Tongue (tissue), 3 donors: ENCODE data around the gene ISG20. TPM values are rescaled to one million over a fixed set of nuclear protein-coding genes. Genes with fewer than 3 reads are reported as not detected.

Experiments
- DNase-seq: peaks from one replicate; pipeline ENCODE4 v3.0.0-alpha.2; 2015
- small RNA-seq: library from RNA; depleted of rRNA; stranded (forward); fragments of <200 nt; gene quantifications from one replicate; pipeline ENCODE3, GENCODE V24; 2014; ENCODE audit warnings: low replicate concordance
- total RNA-seq: library from RNA; depleted of rRNA; stranded (reverse); fragments of >200 nt; gene quantifications from one replicate; pipeline ENCODE4 v1.2.3, GENCODE V29; 2014

ISG20 gene
- total RNA-seq, 1 donor from 2014 or later, result 5.1 TPM

DNA sequence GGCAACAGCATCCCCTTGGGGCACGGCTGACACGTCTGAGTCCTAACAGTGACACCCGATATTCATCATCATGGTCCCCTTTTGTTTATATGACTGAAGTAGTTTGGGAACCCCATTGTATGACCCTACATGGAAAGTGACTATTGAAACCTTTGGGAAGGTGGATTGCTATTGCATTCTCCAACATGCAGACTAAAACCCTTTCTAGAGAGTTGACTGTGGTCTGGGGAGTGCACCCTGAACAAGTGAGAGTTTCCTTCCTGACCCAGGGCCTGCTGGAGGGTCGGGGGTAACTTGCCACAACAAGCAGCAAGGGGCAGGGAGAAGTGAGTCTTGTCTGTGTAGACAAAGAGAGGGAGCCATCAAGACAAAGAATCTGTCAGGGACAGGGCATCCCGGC lies 54.4 kb downstream of the ISG20 start:
- DNase-seq, result no peak

DNA sequence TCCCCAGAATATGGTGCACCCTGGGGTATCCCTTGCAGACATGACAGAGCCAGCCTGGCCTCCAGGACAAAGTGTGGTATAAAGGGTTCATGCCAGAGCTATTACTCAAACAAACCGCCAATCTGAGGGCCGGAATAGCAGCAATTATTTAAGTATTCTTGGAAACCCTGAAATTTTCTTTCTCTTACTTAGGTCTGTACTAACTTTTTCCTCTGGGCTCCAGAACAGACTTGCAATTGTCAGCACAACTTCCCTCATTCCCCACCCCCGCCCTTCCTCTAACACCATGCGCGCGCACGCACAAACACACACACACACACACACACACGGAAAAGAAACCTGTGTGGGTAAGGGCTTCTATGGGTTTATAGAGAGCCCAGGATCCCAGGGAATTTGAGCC lies 56.3 kb downstream of the ISG20 start:
- no peak for DNase-seq

DNA sequence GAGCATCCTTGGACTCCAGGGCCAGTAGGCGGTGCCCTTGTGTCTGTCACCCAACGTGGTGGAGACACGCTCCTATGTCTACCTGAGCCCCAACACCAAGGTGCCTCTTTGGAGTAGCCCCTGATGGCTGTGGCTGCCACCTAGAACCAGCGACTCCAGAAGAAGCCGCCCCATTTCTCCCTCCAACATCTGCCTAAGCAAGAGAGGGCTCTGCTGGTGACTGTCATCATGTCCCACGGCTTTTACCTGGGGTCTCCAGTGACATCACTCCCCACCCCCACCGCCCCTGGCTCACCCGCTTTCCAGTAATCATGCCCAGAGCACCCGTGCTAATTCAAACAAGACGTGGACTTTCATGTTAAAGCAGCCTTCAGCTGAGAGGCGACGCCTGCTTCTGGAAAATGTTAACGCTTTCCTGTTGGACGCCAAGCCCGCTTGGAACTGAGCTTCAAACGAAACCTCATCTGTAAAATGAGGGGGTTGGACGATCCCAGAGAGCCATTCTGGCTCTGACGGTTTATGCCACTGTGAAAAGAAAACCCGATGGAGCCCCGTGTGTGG lies 57.0 kb downstream of the ISG20 start:
- DNase-seq, result peak; percentile 74

DNA sequence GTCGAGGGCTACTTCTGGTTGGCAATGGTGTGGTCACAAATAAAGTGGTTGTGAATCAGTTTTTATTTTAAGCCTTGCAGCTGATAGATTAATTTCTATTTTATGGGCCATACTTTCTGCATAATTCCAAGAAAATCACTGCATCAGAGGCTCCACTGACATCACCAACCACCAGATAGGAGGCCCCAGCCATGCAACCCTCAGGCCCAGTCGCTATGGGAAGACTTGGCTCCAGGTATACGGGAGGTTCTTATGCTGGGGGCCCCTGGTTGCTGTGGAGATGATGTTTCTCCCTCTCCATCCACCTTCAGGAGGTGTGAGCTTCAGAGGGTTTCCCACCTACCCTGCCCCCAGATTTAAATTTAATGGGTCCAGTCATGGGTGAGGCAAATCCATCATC lies 57.4 kb downstream of the ISG20 start:
- no peak for DNase-seq

DNA sequence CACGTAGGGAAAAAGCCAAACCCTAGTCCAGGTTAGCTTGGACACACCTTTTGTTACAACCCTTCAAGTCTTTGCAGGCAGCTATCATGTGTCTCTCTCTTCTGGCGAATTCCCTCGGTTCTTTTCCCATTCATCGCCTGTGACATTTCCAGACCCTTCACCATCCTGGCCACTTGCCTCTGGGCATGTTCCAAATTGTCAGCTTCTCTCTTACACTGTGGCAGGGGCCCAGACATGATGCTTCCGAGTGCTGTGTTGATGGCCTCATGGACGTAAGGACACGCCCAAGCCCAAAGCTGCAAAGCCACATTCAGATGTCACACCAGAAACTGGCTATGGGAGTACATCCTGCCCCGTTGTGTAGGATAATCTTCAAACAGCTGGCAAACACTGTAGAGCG lies 58.5 kb downstream of the ISG20 start:
- DNase-seq, result no peak

DNA sequence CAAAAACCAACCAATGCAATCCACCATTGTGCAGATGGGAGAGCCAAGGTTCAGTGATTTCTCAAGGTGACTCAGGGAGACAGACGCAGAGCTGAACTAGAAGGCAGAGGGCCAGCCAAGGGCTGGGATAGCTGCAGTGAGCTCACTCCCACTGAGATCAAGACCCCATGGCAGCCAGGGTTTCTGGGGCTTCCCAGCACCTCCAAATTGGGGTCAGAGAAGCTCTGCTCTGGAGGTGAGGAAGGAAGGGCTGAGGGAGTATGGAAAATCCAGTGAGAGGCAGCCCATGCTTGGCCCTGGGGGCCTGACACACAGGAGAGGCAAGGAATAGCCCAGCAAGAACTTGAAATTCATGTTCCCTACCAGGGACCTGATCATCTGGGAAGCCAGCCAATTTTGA lies 61.0 kb downstream of the ISG20 start:
- DNase-seq, result no peak

DNA sequence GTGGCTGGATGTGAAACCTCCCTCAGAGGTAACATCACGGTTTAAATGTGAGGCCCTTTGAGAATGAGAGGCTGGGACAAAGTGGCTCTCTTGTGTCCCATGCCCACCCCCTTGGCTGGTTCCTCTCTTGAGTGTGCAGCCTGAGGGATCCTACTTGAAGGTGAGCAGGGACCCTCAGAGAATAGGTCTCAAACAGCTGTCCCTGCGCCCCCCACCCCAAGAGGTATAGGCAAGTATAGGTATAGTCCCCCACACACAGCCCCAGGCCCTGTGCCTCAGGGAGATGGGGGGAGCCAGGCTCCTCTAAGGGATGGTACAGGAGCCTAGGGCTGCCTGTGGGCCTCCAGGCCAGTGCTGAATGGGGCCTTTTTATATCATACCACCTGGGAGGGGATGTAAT lies 61.9 kb downstream of the ISG20 start:
- DNase-seq, result no peak

DNA sequence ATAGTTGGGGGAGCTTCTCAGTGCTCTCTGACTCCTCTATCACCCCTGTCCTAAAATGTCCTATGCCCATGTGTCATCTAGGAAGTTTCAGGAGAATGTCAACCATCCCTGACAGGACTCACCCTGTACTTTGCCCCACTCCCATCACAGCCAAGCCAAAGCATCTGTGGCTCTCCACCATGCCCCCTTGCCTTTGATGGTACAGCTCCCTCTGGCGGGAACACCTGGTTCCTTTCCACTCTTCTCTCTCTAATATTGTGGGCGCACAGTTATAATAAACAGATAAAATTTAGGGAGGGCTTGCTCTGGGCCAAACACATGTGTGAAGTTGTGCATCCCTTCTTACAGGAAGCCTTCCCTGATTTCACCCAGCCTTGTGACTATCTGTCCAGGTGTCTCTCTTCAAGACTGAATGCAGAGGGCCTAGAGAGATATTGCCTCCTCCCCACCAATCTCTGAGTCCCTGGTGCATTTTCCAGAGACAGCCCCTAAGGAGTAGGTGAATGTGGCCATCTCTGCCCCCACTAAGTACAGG lies 62.8 kb downstream of the ISG20 start:
- no peak for DNase-seq

DNA sequence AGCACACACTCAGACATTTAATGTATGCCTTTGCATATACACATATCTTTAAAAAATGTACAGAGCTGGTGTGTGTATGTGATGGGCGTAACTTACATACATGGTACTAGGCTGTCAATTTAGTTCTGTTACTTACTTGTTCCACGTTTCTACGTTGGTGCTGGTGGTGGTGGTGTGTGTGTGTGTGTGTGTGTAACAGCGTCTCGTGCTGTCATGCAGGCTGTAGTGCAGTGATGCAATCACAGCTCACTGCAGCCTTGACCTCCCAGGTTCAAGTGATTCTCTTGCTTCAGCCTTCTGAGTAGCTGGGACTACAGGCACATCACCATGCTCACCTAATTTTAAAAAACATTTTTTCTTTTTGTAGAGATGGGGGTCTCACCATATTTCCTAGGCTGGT lies 64.2 kb downstream of the ISG20 start:
- DNase-seq, result no peak

DNA sequence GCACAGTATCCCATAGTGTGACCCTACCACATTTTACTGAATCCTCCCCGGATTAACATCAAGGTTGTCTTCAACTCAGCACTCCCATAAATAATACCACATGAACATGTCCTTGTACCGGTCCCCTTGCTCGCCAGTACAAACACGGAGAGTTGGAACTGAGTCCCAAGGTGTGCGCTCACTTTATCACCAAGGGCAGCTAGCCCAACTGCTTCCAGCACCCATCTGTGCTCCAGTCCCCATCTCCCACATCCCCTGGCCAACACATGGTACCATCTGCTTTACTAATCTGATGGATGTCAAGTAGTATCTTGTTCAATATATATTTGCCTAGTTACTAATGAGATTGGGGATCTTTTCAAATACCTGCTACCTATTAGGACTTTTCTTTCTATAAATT lies 64.7 kb downstream of the ISG20 start:
- no peak for DNase-seq

DNA sequence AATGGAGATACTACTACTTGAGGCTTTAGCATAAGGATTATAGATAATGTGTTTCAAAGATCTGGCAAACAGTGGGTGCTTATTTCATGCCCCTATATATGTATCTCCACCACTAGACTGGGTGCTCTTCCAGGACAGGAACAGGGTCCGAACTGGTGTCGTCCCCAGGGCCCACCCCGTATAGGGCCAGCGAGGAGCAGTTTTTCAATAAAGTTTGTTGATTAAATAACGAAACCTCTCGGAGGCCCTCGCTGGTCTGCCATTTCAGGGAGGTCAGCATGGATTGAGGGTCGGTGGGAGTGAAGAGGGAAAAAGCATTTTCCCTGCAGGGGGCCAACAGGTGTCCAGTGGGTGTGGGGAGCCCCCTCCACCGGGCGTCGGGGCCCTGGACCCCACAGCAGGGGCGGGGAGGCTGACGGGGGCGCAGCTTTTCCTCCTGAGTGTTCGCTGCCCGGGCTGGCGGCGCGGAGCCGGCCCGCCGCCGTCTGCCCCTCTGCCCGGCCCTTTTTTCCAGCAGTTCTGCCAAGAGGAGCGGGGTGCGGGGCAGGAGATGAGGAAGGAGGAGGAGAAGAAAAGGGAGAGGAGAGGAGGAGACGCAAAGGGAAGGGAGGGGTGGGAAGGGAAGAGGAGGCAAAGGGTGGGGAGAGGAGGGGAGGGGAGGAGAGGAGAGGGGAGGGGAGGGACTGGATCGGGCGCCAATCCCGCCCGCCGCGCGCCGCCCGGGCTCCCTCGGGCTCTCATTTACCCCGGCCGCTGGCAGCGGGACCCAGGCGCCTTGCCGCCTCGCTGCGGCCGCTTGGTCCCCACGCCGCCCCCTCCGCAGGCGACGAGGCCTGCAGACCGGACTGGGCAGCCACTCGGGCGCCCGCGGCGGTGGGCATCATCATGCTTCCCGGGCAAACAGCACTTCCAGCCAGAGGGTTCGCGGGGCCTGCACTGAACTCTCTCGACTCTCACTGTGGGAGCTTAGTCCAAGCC lies 66.3 kb downstream of the ISG20 start:
- peak; percentile 79 for DNase-seq

DNA sequence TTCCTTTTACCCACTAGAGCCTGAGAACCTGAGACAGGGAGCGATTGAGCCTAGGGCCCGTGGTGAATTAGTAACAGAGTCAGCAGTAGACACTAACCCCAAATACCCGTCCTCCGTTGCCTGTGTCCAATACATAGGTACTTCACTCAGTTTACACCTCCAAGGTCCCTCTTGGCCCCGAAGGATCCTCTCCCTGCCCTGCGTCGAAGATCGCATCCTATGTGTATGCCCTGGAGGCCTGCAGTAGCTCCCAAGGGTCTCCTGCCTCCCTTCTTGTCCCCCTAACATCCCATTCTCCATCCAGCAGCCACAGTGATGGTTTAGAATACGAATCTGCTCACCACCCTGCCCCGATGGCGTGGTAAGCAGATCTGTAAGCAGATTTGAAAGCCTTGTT lies 67.0 kb downstream of the ISG20 start:
- no peak for DNase-seq

Small RNAs within 50 kb of the gene (small RNA-seq; reads per million reads assigned to genes)
- gene MIR1179 (0.37 reads per million, percentile 62 among the genes with 10 or more reads in this experiment), gene MIR7-2 (0.11 reads per million)

Other genes starting within 250 kb of the ISG20 start
- gene MRPL46, start 171.6 kb upstream of the ISG20 start, total RNA-seq, result 25.2 TPM
- gene MRPS11, start 171.3 kb upstream of the ISG20 start, total RNA-seq, result 21.8 TPM
- 12.1 TPM for gene DET1, start 92.3 kb upstream of the ISG20 start, total RNA-seq
- 8.1 TPM for gene AEN, start 17.7 kb upstream of the ISG20 start, total RNA-seq
- 12.6 TPM for gene ACAN, start 164.4 kb downstream of the ISG20 start, total RNA-seq